IPS-20b (cell line): ENCODE measurements around the gene RBM24.

Experiments used
- H3K27ac ChIP-seq: one replicate; pipeline ENCODE4 v1.5.1; 2013; ENCODE audit warnings: low read length
- H3K27me3 ChIP-seq: 2 replicates; pipeline ENCODE4 v1.6.1; 2013; ENCODE audit warnings: mild to moderate bottlenecking, low read length, inconsistent platforms; ENCODE audit not compliant: insufficient read depth
- H3K36me3 ChIP-seq: 2 replicates; pipeline ENCODE4 v1.6.1; 2013; ENCODE audit warnings: low read depth, mild to moderate bottlenecking, inconsistent platforms, low read length, moderate library complexity; ENCODE audit not compliant: insufficient read depth
- H3K4me1 ChIP-seq: 2 replicates; pipeline ENCODE4 v1.6.1; 2013; ENCODE audit warnings: mild to moderate bottlenecking, control low read depth, inconsistent platforms, low read length, moderate library complexity; ENCODE audit not compliant: insufficient read depth
- H3K4me3 ChIP-seq: 2 replicates; pipeline ENCODE4 v1.5.1; 2013; ENCODE audit warnings: mild to moderate bottlenecking, low read length, inconsistent platforms
- H3K9ac ChIP-seq: 2 replicates; pipeline ENCODE4 v1.6.1; 2013; ENCODE audit warnings: low read depth, mild to moderate bottlenecking, inconsistent platforms, low read length, moderate library complexity
- H3K9me3 ChIP-seq: 2 replicates; pipeline ENCODE4 v1.6.1; 2013; ENCODE audit warnings: mild to moderate bottlenecking, low read depth, low read length, inconsistent platforms; ENCODE audit not compliant: insufficient read depth

Gene RBM24

GRCh38 chr6:17281100-17281496, at the start of gene RBM24:
Gene RBM24 (plus strand): TSS chr6:17281361. CDS start chr6:17281582, 221 bp downstream.
- Histone ChIP-seq H3K36me3 (no peaks in the 10 kb centered on the region), H3K4me1 (peaks cover 8% of the 10 kb centered on the region; the same call in 1 of the 2 replicates), H3K27ac (no peak within 1 kb of the TSS), H3K4me3 (peak within 1 kb of the TSS; percentile 87), H3K9ac (peak within 1 kb of the TSS; percentile 70; the same call in 1 of the 2 replicates), H3K9me3 (no peaks in the 10 kb centered on the region), H3K27me3 (peaks cover 76% of the 10 kb centered on the region)

- Histone ChIP-seq H3K9me3 (no peaks in the 10 kb centered on the region; the same call in 1 of the 2 replicates), H3K27me3 (no peaks in the 10 kb centered on the region), H3K4me1 (no peaks in the 10 kb centered on the region), H3K9ac (no peak overlapping the region), H3K36me3 (no peaks in the 10 kb centered on the region), H3K27ac (no peak overlapping the region), H3K4me3 (no peak overlapping the region)
Observed at GRCh38 chr6:17233531-17233930, 47.6 kb upstream of the RBM24 start.

- Histone ChIP-seq H3K27me3 (no peaks in the 10 kb centered on the region), H3K36me3 (no peaks in the 10 kb centered on the region), H3K9ac (no peak overlapping the region), H3K9me3 (no peaks in the 10 kb centered on the region; the same call in 1 of the 2 replicates), H3K4me3 (no peak overlapping the region), H3K27ac (no peak overlapping the region), H3K4me1 (peaks cover 6% of the 10 kb centered on the region; the same call in 1 of the 2 replicates)
Observed at GRCh38 chr6:17237246-17237645, 43.9 kb upstream of the RBM24 start.

GRCh38 chr6:17239260-17239659, 41.9 kb upstream of the RBM24 start:
- no peaks in the 10 kb centered on the region for H3K9me3 ChIP-seq
- H3K27me3 ChIP-seq = no peaks in the 10 kb centered on the region
- no peak overlapping the region for H3K27ac ChIP-seq
- H3K36me3 ChIP-seq = no peaks in the 10 kb centered on the region
- no peak overlapping the region for H3K9ac ChIP-seq
- peaks cover 8% of the 10 kb centered on the region; the same call in 1 of the 2 replicates for H3K4me1 ChIP-seq
- H3K4me3 ChIP-seq = no peak overlapping the region

- Histone ChIP-seq H3K27me3 (no peaks in the 10 kb centered on the region), H3K36me3 (no peaks in the 10 kb centered on the region), H3K27ac (no peak overlapping the region), H3K4me1 (peaks cover 8% of the 10 kb centered on the region; the same call in 1 of the 2 replicates), H3K9ac (no peak overlapping the region), H3K9me3 (no peaks in the 10 kb centered on the region), H3K4me3 (peak overlapping the region; percentile 3; the same call in 1 of the 2 replicates)
Observed at GRCh38 chr6:17240803-17241500, 40.2 kb upstream of the RBM24 start.

- Histone ChIP-seq H3K27ac (no peak overlapping the region), H3K9me3 (no peaks in the 10 kb centered on the region), H3K4me3 (no peak overlapping the region), H3K36me3 (no peaks in the 10 kb centered on the region), H3K9ac (no peak overlapping the region), H3K4me1 (peaks cover 8% of the 10 kb centered on the region; the same call in 1 of the 2 replicates), H3K27me3 (no peaks in the 10 kb centered on the region)
Observed at GRCh38 chr6:17242087-17242486, 39.1 kb upstream of the RBM24 start.

- Histone ChIP-seq H3K9me3 (no peaks in the 10 kb centered on the region), H3K36me3 (no peaks in the 10 kb centered on the region), H3K4me1 (no peaks in the 10 kb centered on the region), H3K27ac (no peak overlapping the region), H3K27me3 (no peaks in the 10 kb centered on the region), H3K9ac (no peak overlapping the region), H3K4me3 (no peak overlapping the region)
Observed at GRCh38 chr6:17250237-17250636, 30.9 kb upstream of the RBM24 start.

- no peak overlapping the region for H3K27ac ChIP-seq
- H3K9me3 ChIP-seq = no peaks in the 10 kb centered on the region
- H3K4me3 ChIP-seq = no peak overlapping the region
- no peak overlapping the region for H3K9ac ChIP-seq
- no peaks in the 10 kb centered on the region for H3K36me3 ChIP-seq
- no peaks in the 10 kb centered on the region for H3K27me3 ChIP-seq
- no peaks in the 10 kb centered on the region for H3K4me1 ChIP-seq
Observed at GRCh38 chr6:17251953-17252352, 29.2 kb upstream of the RBM24 start.

- Histone ChIP-seq H3K9me3 (no peaks in the 10 kb centered on the region), H3K4me1 (0 out of 2 replicates have a peak, but pooled peaks cover 2% of the 10 kb centered on the region), H3K4me3 (no peak overlapping the region), H3K27ac (no peak overlapping the region), H3K27me3 (no peaks in the 10 kb centered on the region), H3K36me3 (no peaks in the 10 kb centered on the region), H3K9ac (no peak overlapping the region)
Observed at GRCh38 chr6:17258749-17259148, 22.4 kb upstream of the RBM24 start.

- Histone ChIP-seq H3K9ac (no peak overlapping the region), H3K36me3 (no peaks in the 10 kb centered on the region), H3K4me3 (no peak overlapping the region), H3K9me3 (no peaks in the 10 kb centered on the region), H3K4me1 (no peaks in the 10 kb centered on the region), H3K27ac (no peak overlapping the region), H3K27me3 (no peaks in the 10 kb centered on the region)
Observed at GRCh38 chr6:17265570-17265969, 15.6 kb upstream of the RBM24 start.

- H3K9ac ChIP-seq = no peak overlapping the region
Observed at GRCh38 chr6:17267566-17267965, 13.6 kb upstream of the RBM24 start.

GRCh38 chr6:17268114-17268513, 13.0 kb upstream of the RBM24 start:
- no peaks in the 10 kb centered on the region for H3K9me3 ChIP-seq
- no peaks in the 10 kb centered on the region for H3K4me1 ChIP-seq
- H3K4me3 ChIP-seq = no peak overlapping the region
- no peaks in the 10 kb centered on the region for H3K36me3 ChIP-seq
- no peak overlapping the region for H3K9ac ChIP-seq
- H3K27ac ChIP-seq = no peak overlapping the region
- H3K27me3 ChIP-seq = no peaks in the 10 kb centered on the region

More at GRCh38 chr6:17267566-17267965, 13.6 kb upstream of the RBM24 start:
- Histone ChIP-seq H3K4me1 (no peaks in the 10 kb centered on the region), H3K36me3 (no peaks in the 10 kb centered on the region), H3K27me3 (no peaks in the 10 kb centered on the region), H3K27ac (no peak overlapping the region), H3K4me3 (no peak overlapping the region), H3K9me3 (no peaks in the 10 kb centered on the region)
